HT-29 (cell line): ENCODE measurements around the gene PHOX2A. TPM values are rescaled to one million over a fixed set of nuclear protein-coding genes. Genes with fewer than 3 reads are reported as not detected.

ENCODE experiments used
- total RNA-seq: library from RNA; depleted of rRNA; stranded (reverse); fragments of >200 nt; shearing (Covaris generic); gene quantifications from 2 replicates; pipeline ENCODE4 v1.2.3, GENCODE V29; 2014; rRNA removed

Gene PHOX2A
- total RNA-seq, 1 experiment from 2014 or later, result not detected

Other genes with a start within 250 kb of the PHOX2A start
- gene IL18BP, start 245.3 kb downstream of the PHOX2A start, total RNA-seq, result 3.4 and 5.8 TPM in 2 replicates
- gene NUMA1, start 163.6 kb downstream of the PHOX2A start, total RNA-seq, result 214 and 241 TPM in 2 replicates
- 26.4 and 33.5 TPM in 2 replicates for gene LRRC51, start 163.3 kb downstream of the PHOX2A start, total RNA-seq
- 143 and 161 TPM in 2 replicates for gene LAMTOR1, start 140.9 kb downstream of the PHOX2A start, total RNA-seq
- gene TOMT, start 138.3 kb downstream of the PHOX2A start, total RNA-seq, result 0.08 TPM in 1 of 2 replicates, not detected in the other
- gene ANAPC15, start 131.5 kb downstream of the PHOX2A start, total RNA-seq, result 81.1 and 85.9 TPM in 2 replicates
- gene FOLR3, start 108.5 kb downstream of the PHOX2A start, total RNA-seq, result not detected in 2 replicates
- gene FOLR1, start 52.0 kb downstream of the PHOX2A start, total RNA-seq, result 6.1 and 6.2 TPM in 2 replicates
- gene FOLR2, start 27.4 kb downstream of the PHOX2A start, total RNA-seq, result not detected in 2 replicates
- 97.2 and 133 TPM in 2 replicates for gene INPPL1, start 19.4 kb downstream of the PHOX2A start, total RNA-seq
- 53.3 and 56.9 TPM in 2 replicates for gene CLPB, start 190.4 kb upstream of the PHOX2A start, total RNA-seq